MG63 (cell line): ENCODE measurements around the gene STK16. TPM values are rescaled to one million over a fixed set of nuclear protein-coding genes. Genes with fewer than 3 reads are reported as not detected.

Experiments used
- DNase-seq: peaks from one replicate; pipeline ENCODE4 v3.0.0-alpha.2; 2020
- H3K27me3 ChIP-seq: fragments of 250-450 bp; sonication (Bioruptor Pico); 2 replicates; pipeline ENCODE4 v1.5.1; 2020; ENCODE audit warnings: mild to moderate bottlenecking, moderate library complexity
- H3K36me3 ChIP-seq: fragments of 250-450 bp; sonication (Bioruptor Pico); 2 replicates; pipeline ENCODE4 v1.5.1; 2020; ENCODE audit warnings: mild to moderate bottlenecking, moderate library complexity
- H3K4me3 ChIP-seq: fragments of 250-450 bp; sonication (Bioruptor Pico); 2 replicates; pipeline ENCODE4 v1.5.1; 2020; ENCODE audit warnings: mild to moderate bottlenecking, moderate library complexity
- H3K9me3 ChIP-seq: fragments of 250-450 bp; sonication (Bioruptor Pico); 2 replicates; pipeline ENCODE4 v1.5.1; 2020; ENCODE audit warnings: mild to moderate bottlenecking, moderate library complexity
- total RNA-seq: library from RNA; depleted of rRNA; stranded (reverse); fragments of >200 nt; shearing (Covaris generic); gene quantifications from 2 replicates; pipeline ENCODE4 v1.2.3, GENCODE V29; 2014; ENCODE audit warnings: low replicate concordance

STK16 gene
- total RNA-seq, 1 experiment from 2014 or later, result 26.0 TPM

DNA sequence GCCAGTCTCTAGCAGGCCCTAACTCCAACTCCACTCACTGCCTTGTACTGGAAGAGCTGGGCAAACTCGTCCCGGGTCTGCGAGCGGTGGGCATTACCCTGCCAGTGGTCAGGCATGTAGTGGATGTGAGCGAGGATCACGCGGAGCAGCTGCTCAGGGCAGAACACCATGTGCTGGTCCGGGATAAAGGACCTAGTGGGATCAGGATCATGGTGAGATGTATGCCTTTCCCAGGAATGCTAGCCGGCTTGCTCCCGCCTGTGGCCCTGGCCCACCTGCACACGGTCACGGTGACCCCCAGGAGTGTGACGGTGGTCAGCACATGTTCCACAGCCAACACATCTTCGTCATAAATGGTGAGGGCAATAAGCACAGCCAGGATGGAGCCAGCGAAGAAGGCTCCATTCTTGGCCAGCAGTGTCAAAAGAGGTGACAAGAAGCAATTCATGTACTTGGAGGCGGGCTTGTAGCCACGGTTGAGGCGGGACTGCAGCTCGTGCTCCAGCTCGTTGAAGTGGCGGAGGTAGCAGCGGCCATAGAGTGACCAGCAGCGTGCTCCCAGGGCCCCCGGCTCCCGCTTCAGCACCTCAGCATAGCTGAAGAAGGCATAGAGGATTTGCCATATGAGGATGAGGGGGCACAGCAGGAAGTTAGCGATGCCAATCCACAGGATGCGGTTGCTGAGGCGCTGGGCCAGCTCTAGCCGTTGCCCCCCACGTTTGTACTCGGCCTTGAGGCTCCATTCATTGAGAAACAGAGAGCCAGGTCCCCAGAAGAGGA is 21.3 kb upstream of the STK16 start:
- no peak for DNase-seq
- Histone ChIP-seq H3K36me3 (peaks cover 62% of the 10 kb centered on the region), H3K27me3 (no peaks in the 10 kb centered on the region), H3K4me3 (no peak overlapping the region), H3K9me3 (no peaks in the 10 kb centered on the region)

DNA sequence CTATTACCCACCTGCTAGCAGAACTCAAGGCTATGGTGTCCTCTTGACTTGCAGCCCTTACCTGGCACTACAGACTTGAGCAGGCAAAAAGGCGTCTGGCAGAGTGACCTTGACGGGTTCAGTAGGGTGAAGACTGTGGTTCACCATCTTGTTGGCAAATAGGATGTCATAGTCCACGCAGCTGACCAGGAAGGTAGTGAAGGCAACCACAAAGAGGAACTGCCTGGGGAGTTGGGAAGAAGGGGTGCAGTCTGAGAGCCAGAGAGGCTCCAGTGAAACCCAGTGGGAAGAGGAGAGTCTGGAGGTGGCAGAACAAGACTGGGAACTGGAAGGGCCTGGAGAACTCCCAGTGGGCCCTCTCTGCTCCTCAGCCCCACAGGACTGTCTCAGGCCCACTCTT is 19.9 kb upstream of the STK16 start:
- Histone ChIP-seq H3K9me3 (no peaks in the 10 kb centered on the region), H3K4me3 (no peak overlapping the region), H3K27me3 (no peaks in the 10 kb centered on the region), H3K36me3 (peaks cover 54% of the 10 kb centered on the region)
- no peak for DNase-seq

DNA sequence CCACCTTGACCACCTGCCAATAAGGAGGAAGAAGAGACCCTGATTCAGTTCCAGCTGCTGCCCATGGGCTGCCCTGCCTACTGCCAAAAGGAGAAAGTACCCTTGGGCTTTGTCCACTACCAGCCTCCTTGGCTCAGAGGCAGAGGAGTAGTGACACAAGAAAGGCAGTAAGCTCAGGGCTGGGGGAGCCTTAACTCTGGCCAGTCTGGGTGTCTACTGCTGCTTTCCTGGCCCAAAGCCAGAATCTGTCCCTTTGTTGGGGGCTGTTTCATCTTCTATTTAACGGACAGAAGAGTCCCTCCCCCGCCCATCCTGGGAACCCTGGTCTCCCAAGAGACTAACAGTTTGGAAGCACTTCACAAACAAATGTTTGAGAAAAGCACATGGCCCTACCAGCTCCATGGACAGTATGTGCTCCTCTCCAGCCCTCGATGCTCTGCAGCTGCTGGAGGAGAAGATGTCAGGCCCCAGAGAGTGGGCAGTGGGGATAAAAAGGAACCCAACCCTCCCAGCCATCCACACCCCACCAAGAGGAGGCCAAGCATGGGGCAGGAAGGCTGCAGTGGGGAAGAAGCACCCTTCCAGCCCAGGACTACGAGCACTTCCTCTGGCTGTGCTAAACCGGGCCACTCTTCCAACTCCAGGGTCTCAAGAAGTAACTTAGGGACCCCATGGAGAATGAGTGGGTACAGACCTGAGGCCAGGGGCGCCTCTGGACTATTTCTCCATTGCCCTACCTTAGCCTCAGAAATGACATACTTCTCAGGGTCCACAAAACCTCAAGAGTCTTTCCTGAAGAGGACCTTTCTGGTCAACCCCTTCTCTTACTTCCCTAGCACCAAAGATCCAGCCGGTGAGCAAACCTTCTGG is 17.0 kb upstream of the STK16 start:
- Histone ChIP-seq H3K4me3 (peak overlapping the region; percentile 74), H3K27me3 (no peaks in the 10 kb centered on the region), H3K9me3 (no peaks in the 10 kb centered on the region), H3K36me3 (peaks cover 57% of the 10 kb centered on the region)
- no peak for DNase-seq

DNA sequence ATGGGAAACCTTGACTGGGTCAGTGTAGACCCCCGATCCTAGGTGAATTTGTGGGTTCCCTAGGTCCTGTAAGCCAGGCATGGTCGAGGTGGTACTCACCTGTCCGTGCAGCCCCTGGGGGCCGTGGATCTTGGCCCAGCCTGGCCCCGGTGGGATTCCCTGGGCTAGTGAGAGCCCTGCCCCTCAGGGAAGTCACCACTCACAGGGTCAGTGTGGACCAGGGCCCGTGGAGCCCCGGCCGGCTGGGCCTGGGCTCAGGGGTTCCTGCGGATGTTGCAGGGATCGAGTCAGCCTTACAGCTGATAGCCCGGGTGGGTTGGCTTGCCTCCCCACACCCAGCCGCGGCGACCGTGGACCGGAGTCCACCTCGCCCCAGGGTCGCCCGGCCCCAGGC is 16.4 kb upstream of the STK16 start:
- no peak for DNase-seq
- H3K27me3 ChIP-seq, result no peaks in the 10 kb centered on the region
- H3K36me3 ChIP-seq, result peaks cover 57% of the 10 kb centered on the region
- H3K4me3 ChIP-seq, result peak overlapping the region; percentile 74
- H3K9me3 ChIP-seq, result no peaks in the 10 kb centered on the region

DNA sequence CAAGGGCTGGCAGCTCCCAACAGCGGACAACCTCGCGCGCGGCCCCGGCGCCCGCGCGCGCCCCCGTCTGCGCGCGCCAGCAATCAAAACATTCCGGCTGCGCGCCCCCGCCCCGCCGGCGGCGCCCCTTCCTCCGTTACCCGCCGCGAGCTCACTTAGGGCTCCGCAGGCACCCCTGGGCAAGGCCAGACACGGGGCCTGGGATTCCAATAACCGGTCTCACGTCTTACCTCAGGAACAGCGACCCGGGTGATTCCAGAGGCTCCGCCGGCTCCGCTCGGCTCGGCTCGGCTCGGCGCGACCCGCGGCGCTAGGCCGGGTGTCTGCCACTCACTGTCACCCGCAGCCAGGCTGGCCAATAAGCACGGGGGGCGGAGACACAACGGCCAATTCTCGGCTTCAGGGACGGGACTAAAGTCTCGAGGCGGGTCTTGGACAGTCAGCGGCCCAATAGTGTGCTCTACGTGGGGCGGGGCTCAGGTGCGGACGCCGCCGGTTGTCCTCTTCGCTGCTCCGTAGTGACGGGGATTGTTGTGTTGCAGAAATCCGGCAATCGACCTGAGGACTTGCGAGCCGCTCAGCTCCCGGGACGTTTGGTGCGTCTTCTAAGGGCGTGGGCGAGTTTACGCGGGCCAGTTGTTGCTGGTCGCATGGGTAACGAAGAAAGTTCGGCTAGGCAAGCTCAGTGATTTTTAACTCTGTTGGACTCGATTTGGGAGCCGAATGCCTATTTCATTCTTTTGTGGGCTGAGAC is 15.8 kb upstream of the STK16 start, which contains the start of the genes ANKZF1 and ATG9A:
Gene ANKZF1 (plus strand): TSS at position 502 of the 754 bp plus-strand sequence. CDS start 452 bp downstream, outside the sequence.
Gene ATG9A (minus strand): TSS at position 332 of the 754 bp plus-strand sequence. CDS start 1,612 bp downstream, outside the sequence.
- peak within 1 kb of the TSS; percentile 74 for H3K4me3 ChIP-seq
- H3K27me3 ChIP-seq, result no peaks in the 10 kb centered on the region
- peak; percentile 99 for DNase-seq
- no peaks in the 10 kb centered on the region for H3K9me3 ChIP-seq
- peaks cover 55% of the 10 kb centered on the region for H3K36me3 ChIP-seq

DNA sequence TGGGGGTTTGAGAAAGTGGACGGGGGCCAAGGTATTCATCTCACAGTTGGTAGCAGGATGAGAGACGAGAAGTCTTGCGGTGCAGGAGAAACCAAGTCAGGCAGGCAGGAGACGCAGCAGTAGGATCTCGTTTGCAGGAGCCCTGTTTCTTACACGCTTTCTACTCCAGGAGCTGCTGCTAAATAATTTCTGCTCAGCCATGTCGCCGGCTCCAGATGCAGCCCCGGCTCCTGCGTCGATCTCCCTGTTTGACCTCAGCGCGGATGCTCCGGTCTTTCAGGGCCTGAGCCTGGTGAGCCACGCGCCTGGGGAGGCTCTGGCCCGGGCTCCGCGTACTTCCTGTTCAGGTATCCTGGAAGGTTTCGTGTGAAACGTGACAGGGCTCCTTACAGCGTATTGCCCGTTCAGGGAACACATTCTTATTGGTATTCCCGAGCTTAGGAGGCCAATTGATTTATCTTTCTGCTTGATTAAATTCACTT is 15.2 kb upstream of the STK16 start:
- Histone ChIP-seq H3K36me3 (peaks cover 49% of the 10 kb centered on the region), H3K4me3 (peak overlapping the region; percentile 74), H3K9me3 (no peaks in the 10 kb centered on the region), H3K27me3 (no peaks in the 10 kb centered on the region)
- peak; percentile 53 for DNase-seq

DNA sequence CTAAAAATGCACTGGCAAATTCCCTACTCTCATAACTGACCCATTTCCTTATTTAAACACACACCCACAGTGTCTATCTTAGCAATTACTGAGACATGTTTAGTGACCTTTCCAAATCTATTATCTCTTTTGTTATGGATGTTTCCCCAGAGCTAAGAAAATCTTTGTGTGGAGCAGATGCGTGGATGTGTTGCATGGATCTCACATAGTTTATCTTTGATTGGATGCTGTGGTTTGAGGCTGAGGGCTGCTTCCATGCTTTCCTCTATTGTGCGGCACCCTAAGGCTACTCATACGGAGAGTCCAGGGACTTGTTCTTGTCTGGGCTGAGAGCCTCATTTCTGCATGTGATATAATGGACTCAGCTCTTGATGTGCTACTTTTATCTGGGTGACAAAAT is 10.9 kb upstream of the STK16 start:
- no peaks in the 10 kb centered on the region for H3K9me3 ChIP-seq
- H3K36me3 ChIP-seq, result peaks cover 29% of the 10 kb centered on the region
- DNase-seq, result no peak
- no peak overlapping the region for H3K4me3 ChIP-seq
- no peaks in the 10 kb centered on the region for H3K27me3 ChIP-seq

DNA sequence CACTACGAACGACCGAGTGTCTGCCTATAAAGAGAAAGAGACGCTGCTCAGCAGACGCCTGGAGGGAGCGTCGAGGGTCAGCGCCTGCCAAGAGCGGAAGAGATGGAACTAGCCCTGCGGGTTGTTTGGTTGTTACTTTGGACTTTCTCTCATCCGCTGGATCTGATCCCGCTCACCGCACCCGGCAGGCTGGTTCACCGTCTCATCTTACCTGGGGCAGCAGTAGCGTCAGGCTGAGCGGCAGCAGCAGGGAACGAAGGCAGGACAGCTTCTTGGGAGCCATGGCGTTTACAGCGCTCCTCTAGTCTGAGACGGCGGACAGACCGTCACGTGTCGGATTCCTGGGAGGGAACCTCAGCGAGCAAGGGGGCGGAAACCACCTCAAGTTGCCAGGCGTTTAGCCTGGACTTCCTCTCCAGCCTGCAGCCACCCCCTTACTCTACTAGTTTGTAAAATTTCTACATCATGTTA is 2.0 kb upstream of the STK16 start:
- Histone ChIP-seq H3K9me3 (no peaks in the 10 kb centered on the region), H3K36me3 (peaks cover 17% of the 10 kb centered on the region), H3K27me3 (no peaks in the 10 kb centered on the region), H3K4me3 (no peak overlapping the region)
- no peak for DNase-seq

DNA sequence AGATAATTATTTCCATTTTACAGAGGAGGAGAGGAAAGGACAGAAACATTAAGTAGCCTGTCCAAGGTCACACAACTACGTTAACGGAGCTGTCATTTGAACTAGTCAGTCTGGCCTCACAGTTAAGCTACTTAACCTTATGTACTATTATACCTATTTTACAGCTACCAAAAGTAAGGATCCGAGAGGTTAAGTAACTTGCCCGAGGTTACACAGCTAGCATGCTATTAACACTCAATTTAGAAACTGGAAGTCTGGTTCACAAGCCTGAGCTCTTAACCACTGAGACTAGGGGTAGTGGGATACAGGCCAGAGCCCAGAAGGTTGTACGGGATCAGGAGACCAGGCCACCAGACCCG is 511 bp upstream of the STK16 start:
- Histone ChIP-seq H3K27me3 (no peaks in the 10 kb centered on the region), H3K9me3 (no peaks in the 10 kb centered on the region), H3K36me3 (peaks cover 18% of the 10 kb centered on the region), H3K4me3 (peak overlapping the region; percentile 90)
- no peak for DNase-seq

DNA sequence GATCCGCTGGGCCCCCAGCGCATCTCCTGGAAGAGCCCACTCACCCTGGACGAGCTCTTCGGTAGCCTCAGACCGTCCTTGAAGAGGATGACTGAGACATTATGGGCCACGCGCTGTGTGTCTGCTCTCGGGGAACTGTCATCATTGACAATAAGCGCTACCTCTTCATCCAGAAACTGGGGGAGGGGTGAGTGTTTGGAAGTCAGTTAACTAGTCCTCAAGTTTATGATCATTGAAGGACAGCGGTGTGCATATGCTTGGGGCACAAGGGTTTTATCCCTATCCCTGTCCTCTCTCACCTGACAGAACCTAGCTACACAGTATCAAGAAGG is 586 bp downstream of the STK16 start:
- Histone ChIP-seq H3K36me3 (peaks cover 18% of the 10 kb centered on the region), H3K9me3 (no peaks in the 10 kb centered on the region), H3K27me3 (no peaks in the 10 kb centered on the region), H3K4me3 (peak overlapping the region; percentile 90)
- DNase-seq, result no peak

DNA sequence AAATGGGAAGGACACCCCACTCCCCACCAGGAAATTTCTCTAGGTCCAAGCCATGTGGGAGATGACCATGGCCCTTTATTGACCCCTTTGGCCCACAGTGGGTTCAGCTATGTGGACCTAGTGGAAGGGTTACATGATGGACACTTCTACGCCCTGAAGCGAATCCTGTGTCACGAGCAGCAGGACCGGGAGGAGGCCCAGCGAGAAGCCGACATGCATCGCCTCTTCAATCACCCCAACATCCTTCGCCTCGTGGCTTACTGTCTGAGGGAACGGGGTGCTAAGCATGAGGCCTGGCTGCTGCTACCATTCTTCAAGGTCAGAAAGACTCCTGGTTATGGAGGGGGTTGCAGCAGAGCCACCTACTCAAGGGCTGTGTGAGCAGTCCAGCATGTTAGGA is 1.3 kb downstream of the STK16 start:
- no peak overlapping the region for H3K4me3 ChIP-seq

DNA sequence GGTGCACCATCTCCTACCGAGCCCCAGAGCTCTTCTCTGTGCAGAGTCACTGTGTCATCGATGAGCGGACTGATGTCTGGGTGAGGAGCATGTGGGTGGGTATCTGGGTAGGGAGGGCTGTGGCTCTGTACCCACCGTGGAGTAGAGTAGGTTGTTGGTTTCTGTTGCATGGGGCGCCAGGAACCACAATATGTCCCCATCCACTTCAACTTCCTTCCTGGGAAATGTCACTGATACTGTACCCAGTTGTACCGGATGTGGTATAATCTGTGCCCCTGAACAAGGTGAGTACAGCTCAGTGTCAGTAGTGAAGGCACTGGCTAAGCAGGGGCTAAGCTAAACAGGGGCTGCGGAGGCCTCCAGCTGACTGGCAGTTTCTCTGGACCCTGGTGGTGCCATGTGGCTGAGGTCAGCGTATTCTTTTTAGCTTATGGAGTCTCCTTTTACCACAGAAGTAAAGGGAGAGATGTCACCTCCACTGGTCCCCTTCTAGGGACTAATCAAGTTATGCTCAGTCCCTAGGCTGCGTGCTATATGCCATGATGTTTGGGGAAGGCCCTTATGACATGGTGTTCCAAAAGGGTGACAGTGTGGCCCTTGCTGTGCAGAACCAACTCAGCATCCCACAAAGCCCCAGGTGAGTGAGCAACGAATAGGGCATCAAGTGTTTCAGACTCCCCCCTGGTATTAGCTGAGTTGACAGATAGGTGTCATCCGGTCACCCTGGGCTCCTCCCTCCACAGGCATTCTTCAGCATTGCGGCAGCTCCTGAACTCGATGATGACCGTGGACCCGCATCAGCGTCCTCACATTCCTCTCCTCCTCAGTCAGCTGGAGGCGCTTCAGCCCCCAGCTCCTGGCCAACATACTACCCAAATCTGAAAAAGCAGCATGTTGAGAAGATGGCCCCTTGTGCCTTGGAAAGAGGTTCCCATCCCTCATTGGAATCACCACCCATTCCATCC is 2.7 kb downstream of the STK16 start:
- Histone ChIP-seq H3K36me3 (peaks cover 18% of the 10 kb centered on the region), H3K9me3 (no peaks in the 10 kb centered on the region), H3K27me3 (no peaks in the 10 kb centered on the region), H3K4me3 (no peak overlapping the region)
- no peak for DNase-seq

More for the DNA sequence above, 1.3 kb downstream of the STK16 start:
- Histone ChIP-seq H3K36me3 (peaks cover 18% of the 10 kb centered on the region), H3K27me3 (no peaks in the 10 kb centered on the region), H3K9me3 (no peaks in the 10 kb centered on the region)
- no peak for DNase-seq

DNA sequence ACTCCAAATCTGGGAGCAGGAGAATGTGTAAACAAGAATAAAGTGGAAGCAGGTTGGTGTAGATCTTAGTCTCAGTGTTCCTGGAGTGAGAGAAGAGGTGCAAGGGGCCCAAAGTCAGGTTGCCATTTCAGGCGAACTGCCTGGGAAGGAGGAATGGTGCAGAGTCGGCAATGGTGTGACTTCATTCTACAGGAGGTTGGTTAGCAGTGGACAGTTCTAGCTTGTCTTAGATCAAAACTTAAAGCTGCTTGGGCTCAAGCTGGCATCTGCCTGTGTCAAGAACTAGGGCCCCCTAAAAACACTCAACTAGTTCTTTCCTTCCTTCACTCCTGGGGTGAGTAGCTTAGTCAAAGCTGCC is 3.5 kb downstream of the STK16 start:
- peaks cover 18% of the 10 kb centered on the region for H3K36me3 ChIP-seq
- no peaks in the 10 kb centered on the region; the same call in 1 of the 2 replicates for H3K27me3 ChIP-seq
- no peak overlapping the region for H3K4me3 ChIP-seq
- H3K9me3 ChIP-seq, result no peaks in the 10 kb centered on the region
- no peak for DNase-seq

DNA sequence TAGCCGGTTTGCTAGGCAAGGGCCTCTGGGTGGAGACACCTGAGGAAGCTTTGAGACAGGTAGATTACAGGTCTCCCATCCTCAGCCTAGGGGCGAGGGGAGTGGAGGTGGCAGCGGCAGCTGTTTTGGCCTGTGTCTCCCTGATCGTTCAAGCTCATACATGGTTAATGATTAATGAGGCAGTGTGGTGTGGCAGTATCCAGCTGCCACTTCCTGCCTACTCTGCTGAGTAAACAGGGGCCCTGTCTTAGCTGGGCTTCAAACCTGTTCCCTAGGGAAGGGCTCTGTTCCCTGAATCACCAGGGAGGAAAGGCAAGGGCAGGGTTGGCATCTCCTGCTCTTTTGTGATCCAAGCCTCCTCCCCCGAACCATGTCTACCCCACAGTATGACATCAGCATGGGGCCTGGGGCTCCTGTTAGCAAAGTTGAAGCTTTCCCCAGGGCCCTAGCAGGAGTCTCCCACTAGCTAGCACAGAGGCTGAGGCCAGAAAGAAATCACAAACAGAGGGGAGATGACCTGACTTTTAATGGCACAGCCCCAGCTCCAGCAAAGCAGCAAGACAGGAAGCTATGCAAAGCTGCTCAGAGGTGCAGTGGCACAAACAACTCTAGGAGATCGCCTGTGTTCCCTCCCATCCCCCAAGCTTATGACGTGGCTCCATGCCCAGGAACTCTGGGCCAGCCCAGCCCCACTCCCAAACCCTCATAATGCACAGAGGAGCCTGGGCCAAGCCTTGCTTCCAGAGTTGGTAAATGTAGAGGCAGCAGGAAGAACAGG is 4.1 kb downstream of the STK16 start:
- Histone ChIP-seq H3K36me3 (peaks cover 18% of the 10 kb centered on the region), H3K4me3 (no peak overlapping the region), H3K27me3 (peaks cover 5% of the 10 kb centered on the region; the same call in 1 of the 2 replicates), H3K9me3 (no peaks in the 10 kb centered on the region)
- peak; percentile 95 for DNase-seq
